Osteoblast (primary cell): ENCODE data around the gene EML5. TPM values are rescaled to one million over a fixed set of nuclear protein-coding genes. Genes with fewer than 3 reads are reported as not detected.

Experiments
- DNase-seq: peaks from one replicate; pipeline ENCODE4 v3.0.0; 2011; ENCODE audit warnings: low spot score, mixed read lengths; ENCODE audit not compliant: insufficient read length; ENCODE audit errors: missing footprints
- H2AFZ ChIP-seq: 2 replicates; pipeline ENCODE4 v1.6.0; 2011; ENCODE audit warnings: mild to moderate bottlenecking, low read length
- H3K27ac ChIP-seq: 2 replicates; pipeline ENCODE4 v1.5.1; 2011; ENCODE audit warnings: mild to moderate bottlenecking, low read depth, low read length, moderate library complexity
- H3K27me3 ChIP-seq: 2 replicates; pipeline ENCODE4 v1.6.0; 2012; ENCODE audit warnings: mild to moderate bottlenecking, control low read depth, inconsistent platforms, low read length, moderate library complexity; ENCODE audit not compliant: insufficient read depth
- H3K36me3 ChIP-seq: 2 replicates; pipeline ENCODE4 v1.5.1; 2011; ENCODE audit warnings: mild to moderate bottlenecking, low read length, control low read depth, moderate library complexity; ENCODE audit not compliant: insufficient read depth
- H3K4me1 ChIP-seq: 2 replicates; pipeline ENCODE4 v1.5.1; 2011; ENCODE audit warnings: mild to moderate bottlenecking, low read length, control low read depth, moderate library complexity; ENCODE audit not compliant: insufficient read depth
- H3K4me2 ChIP-seq: 2 replicates; pipeline ENCODE4 v1.6.0; 2011; ENCODE audit warnings: mild to moderate bottlenecking, low read length; ENCODE audit not compliant: insufficient read depth
- H3K4me3 ChIP-seq: fragments of 200-600 bp; sonication (generic); 3 replicates; pipeline ENCODE4 v1.5.1; 2012; ENCODE audit warnings: mild to moderate bottlenecking, low read length, inconsistent platforms; ENCODE audit not compliant: insufficient read depth
- H3K79me2 ChIP-seq: 2 replicates; pipeline ENCODE4 v1.6.0; 2012; ENCODE audit warnings: mild to moderate bottlenecking, low read length, control low read depth, inconsistent platforms; ENCODE audit not compliant: insufficient read depth
- H3K9me3 ChIP-seq: 2 replicates; pipeline ENCODE4 v1.5.1; 2011; ENCODE audit warnings: low read depth, low read length, control low read depth
- H4K20me1 ChIP-seq: 2 replicates; pipeline ENCODE4 v1.6.0; 2012; ENCODE audit warnings: mild to moderate bottlenecking, low read length, control low read depth; ENCODE audit not compliant: insufficient read depth
- total RNA-seq: library from RNA; depleted of rRNA; stranded (reverse); fragments of >200 nt; gene quantifications from 2 replicates; pipeline ENCODE4 v1.2.3, GENCODE V29; 2012
- TF ChIP-seq, protein P1 (sequence below): IDR thresholded peaks from 2 replicates; pipeline ENCODE4 v1.5.1; 2011; ENCODE audit warnings: mild to moderate bottlenecking, low read depth, low read length, moderate library complexity; ENCODE audit errors: extremely low read depth

The EML5 gene
- total RNA-seq, 1 donor, result under 0.01 TPM

DNA sequence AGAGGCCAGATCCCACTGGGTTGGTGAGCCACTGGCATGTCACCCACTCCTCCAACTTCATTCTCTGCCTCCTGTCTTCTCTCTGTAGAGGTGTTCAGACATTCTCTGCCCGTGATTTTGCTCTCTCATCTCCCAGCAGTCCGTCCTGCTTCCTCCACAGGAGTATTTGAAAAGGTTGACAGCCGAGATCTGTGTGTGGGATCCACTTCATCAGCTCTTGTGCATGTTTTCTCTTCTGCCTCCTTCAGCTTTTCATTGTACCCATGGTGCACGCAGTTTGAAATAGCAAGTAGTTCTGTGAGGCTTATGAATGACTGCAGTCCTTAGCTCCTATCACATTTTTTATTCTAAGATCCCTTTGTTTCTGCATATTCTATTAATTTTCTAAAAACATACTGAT, 195.2 kb downstream of the EML5 start:
- TF ChIP-seq, protein P1, sequence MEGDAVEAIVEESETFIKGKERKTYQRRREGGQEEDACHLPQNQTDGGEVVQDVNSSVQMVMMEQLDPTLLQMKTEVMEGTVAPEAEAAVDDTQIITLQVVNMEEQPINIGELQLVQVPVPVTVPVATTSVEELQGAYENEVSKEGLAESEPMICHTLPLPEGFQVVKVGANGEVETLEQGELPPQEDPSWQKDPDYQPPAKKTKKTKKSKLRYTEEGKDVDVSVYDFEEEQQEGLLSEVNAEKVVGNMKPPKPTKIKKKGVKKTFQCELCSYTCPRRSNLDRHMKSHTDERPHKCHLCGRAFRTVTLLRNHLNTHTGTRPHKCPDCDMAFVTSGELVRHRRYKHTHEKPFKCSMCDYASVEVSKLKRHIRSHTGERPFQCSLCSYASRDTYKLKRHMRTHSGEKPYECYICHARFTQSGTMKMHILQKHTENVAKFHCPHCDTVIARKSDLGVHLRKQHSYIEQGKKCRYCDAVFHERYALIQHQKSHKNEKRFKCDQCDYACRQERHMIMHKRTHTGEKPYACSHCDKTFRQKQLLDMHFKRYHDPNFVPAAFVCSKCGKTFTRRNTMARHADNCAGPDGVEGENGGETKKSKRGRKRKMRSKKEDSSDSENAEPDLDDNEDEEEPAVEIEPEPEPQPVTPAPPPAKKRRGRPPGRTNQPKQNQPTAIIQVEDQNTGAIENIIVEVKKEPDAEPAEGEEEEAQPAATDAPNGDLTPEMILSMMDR, result no peak
- no peak for DNase-seq
- Histone ChIP-seq H3K4me2 (no peak overlapping the region), H3K4me3 (no peak overlapping the region), H4K20me1 (peaks cover 6% of the 10 kb centered on the region), H3K4me1 (no peaks in the 10 kb centered on the region), H3K36me3 (peaks cover 82% of the 10 kb centered on the region), H3K27ac (no peak overlapping the region), H3K9me3 (no peaks in the 10 kb centered on the region), H2AFZ (no peak overlapping the region), H3K27me3 (no peaks in the 10 kb centered on the region), H3K79me2 (peaks cover 5% of the 10 kb centered on the region)

DNA sequence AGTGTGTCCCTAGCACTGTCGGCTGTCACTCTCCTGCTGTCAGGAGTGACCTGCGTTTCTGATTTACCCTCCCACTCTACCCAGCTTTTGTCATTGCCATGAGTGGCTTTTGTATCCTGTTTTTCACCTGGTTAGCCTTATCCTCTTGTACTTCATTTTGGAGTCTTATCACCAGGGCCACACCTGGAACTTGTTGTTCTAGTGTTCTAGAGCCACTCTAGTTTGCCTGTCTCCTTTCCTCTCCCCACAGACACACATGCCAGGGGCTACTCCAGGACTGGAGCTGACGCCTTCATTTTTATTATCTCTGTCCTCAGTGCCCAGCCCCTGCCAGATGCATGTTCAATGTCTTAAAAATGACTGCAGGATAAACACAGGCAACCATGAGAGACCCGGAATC, 195.7 kb downstream of the EML5 start:
- Histone ChIP-seq H3K4me2 (no peak overlapping the region), H3K9me3 (no peaks in the 10 kb centered on the region), H3K27ac (no peak overlapping the region), H3K4me1 (no peaks in the 10 kb centered on the region), H3K79me2 (peaks cover 5% of the 10 kb centered on the region), H3K36me3 (peaks cover 77% of the 10 kb centered on the region), H2AFZ (no peak overlapping the region), H3K27me3 (no peaks in the 10 kb centered on the region), H3K4me3 (no peak overlapping the region), H4K20me1 (peaks cover 6% of the 10 kb centered on the region)
- TF ChIP-seq, protein P1, result no peak
- DNase-seq, result no peak

DNA sequence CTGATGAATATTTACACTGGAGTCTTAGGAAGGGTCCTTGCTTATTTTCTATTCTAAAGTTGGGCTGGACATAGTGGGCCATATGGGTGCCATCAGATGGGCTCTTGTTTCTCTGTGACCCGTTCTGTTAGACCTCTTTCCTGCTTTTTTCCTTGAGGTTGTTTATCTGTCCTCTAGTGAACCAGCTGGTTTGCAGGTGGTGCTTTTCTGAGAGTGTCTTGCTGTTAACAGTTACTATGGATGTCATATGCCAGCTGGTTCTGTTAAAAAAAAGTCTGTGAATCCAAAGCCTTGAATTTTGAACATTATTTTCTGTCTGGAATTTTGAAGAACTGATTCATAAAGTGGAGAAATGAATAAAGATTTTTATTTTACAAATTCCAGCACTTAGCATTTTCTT, 200.7 kb downstream of the EML5 start:
- no peaks in the 10 kb centered on the region for H3K27me3 ChIP-seq
- H3K4me2 ChIP-seq, result no peak overlapping the region
- no peaks in the 10 kb centered on the region for H4K20me1 ChIP-seq
- peaks cover 3% of the 10 kb centered on the region for H3K4me1 ChIP-seq
- no peak overlapping the region for H3K27ac ChIP-seq
- H2AFZ ChIP-seq, result no peak overlapping the region
- H3K36me3 ChIP-seq, result peaks cover 56% of the 10 kb centered on the region
- no peak overlapping the region for H3K4me3 ChIP-seq
- TF ChIP-seq, protein P1, result no peak
- no peaks in the 10 kb centered on the region for H3K9me3 ChIP-seq
- peaks cover 5% of the 10 kb centered on the region for H3K79me2 ChIP-seq
- DNase-seq, result no peak

DNA sequence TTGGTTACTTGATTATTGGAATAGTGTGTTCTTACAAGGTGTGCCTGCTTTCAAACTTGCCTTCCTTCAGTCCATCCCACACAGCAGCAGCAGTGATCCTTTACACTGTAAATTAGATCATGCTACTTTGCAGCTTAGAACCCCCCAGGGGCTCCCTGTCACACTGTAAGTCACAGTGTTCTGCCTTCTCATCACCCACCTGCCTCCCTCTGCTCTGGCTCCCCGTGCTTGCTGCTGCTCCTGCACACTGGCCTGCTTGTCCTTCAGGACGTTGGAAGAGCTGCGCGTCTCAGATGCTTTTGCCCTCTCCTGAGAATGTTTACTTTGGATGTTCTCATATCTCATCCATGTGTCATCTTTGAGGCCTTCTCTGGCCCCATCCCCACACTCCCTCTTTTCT, 202.6 kb downstream of the EML5 start:
- Histone ChIP-seq H4K20me1 (no peaks in the 10 kb centered on the region), H3K36me3 (peaks cover 51% of the 10 kb centered on the region), H3K9me3 (no peaks in the 10 kb centered on the region), H3K4me3 (no peak overlapping the region), H3K27ac (no peak overlapping the region), H3K4me2 (no peak overlapping the region), H3K4me1 (peaks cover 3% of the 10 kb centered on the region), H3K27me3 (no peaks in the 10 kb centered on the region), H3K79me2 (peaks cover 5% of the 10 kb centered on the region), H2AFZ (no peak overlapping the region)
- peak; percentile 59 for DNase-seq
- TF ChIP-seq, protein P1, result no peak
